Nephron progenitor cell (in vitro differentiated cells): ENCODE measurements around the gene VSIG2.

Experiments
- DNase-seq: peaks from one replicate; pipeline ENCODE4 v3.0.0; 2021
- H3K27ac Mint-ChIP-seq: 2 replicates; pipeline ENCODE4 v1.8.0; 2021; ENCODE audit warnings: mild to moderate bottlenecking, moderate library complexity, mixed read lengths
- H3K27me3 Mint-ChIP-seq: 2 replicates; pipeline ENCODE4 v1.8.0; 2021; ENCODE audit warnings: mild to moderate bottlenecking, low read depth, mixed read lengths; ENCODE audit not compliant: poor library complexity
- H3K36me3 Mint-ChIP-seq: 2 replicates; pipeline ENCODE4 v1.8.0; 2021; ENCODE audit warnings: low read depth, mixed read lengths
- H3K4me1 Mint-ChIP-seq: 2 replicates; pipeline ENCODE4 v1.8.0; 2021; ENCODE audit warnings: mixed read lengths
- H3K4me3 Mint-ChIP-seq: 2 replicates; pipeline ENCODE4 v1.8.0; 2021; ENCODE audit warnings: mild to moderate bottlenecking, moderate library complexity, mixed read lengths
- H3K9me3 Mint-ChIP-seq: 2 replicates; pipeline ENCODE4 v1.8.0; 2021; ENCODE audit warnings: mild to moderate bottlenecking, moderate library complexity, mixed read lengths
- CTCF ChIP-seq: fragments of 200-600 bp; sonication (generic); IDR thresholded peaks from 2 replicates; pipeline ENCODE4 v1.5.0; 2021; ENCODE audit warnings: antibody characterized with exemption

Gene VSIG2

DNA sequence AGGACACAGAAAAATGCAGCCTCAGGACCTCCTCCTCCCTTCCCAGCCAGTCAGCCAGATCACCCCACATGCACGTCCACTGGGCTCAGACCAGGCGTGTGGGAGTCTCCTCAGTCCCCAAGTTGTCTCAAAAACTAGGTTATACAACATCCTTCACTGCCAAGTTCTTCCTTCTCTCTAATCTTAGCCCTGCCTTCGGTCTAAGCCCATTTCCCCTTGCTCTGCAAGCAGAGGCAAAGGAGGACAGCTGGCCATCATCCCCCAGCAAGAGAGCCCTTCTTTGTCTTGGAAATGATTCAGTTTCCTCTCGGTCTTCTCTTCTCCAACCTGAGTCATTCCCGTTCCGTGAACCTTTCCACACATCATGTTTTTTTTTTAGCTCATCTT, 26.3 kb downstream of the VSIG2 start:
- Mint-ChIP-seq H3K27ac (no peak overlapping the region), H3K4me3 (peak overlapping the region; percentile 4), H3K4me1 (peaks cover 41% of the 10 kb centered on the region), H3K9me3 (no peaks in the 10 kb centered on the region), H3K27me3 (peaks cover 82% of the 10 kb centered on the region), H3K36me3 (no peaks in the 10 kb centered on the region)
- no peak for TF ChIP-seq CTCF
- DNase-seq: no peak

DNA sequence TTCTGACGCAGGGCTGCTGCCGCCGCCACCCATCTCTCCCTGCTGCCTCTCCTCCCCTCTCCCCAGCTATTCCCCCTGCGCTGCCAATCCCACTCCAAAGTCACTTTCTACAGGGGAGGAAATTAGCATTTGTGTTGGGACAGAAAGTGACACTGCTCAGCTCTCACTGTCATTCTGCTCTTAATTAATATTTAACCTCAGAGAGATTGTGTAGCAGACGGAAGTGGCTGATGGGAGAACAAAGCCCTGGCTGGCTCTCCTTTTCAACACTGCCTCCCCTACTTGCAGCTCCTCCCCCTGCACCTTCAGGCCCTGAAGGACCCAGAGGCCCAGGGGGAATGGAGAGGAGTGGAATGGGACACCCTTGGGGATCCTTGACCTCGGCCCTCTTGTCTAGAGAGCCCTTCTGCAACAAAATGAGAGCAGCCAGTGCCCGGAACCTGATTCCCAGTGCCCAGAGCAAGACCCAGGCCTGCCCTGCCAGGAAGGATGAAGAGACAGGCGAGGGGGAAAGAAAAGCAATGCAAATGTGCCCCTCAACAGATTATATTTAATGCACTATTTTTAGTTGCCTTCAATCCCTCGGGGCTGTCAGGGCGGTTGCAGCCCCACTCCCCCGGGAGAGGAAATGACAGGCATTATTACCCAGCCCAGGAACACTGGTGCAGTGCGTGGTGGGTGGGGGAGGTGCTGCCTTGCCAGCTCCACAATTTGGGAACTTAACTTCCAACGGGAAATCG, 26.9 kb downstream of the VSIG2 start:
- H3K36me3 Mint-ChIP-seq: no peaks in the 10 kb centered on the region
- peaks cover 86% of the 10 kb centered on the region for H3K27me3 Mint-ChIP-seq
- no peaks in the 10 kb centered on the region for H3K9me3 Mint-ChIP-seq
- DNase-seq: no peak
- no peak for TF ChIP-seq CTCF
- no peak overlapping the region for H3K4me3 Mint-ChIP-seq
- no peak overlapping the region for H3K27ac Mint-ChIP-seq
- H3K4me1 Mint-ChIP-seq: peaks cover 41% of the 10 kb centered on the region

DNA sequence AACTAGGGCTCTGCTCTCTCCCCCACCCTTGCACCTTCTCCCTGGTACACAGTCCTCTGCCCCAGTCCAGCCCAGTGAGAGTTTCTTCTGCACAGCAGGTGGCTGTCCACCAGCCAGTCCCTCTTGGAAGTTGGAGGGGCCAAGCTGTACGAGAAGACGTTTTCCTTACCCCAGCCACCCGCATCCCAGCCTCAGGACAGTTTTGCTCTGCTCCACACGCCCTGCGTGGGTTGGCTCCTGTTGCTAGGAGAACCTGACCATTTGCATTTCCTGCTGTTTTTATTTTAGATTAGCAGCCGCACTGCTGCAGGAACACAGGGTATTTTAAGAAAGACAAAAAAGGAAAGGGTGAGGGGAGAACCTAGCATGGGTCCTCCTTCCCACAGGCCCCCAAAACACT, 29.9 kb downstream of the VSIG2 start:
- no peaks in the 10 kb centered on the region for H3K9me3 Mint-ChIP-seq
- H3K36me3 Mint-ChIP-seq: no peaks in the 10 kb centered on the region
- no peak overlapping the region for H3K4me3 Mint-ChIP-seq
- no peak for DNase-seq
- peaks cover 96% of the 10 kb centered on the region for H3K27me3 Mint-ChIP-seq
- TF ChIP-seq CTCF: no peak
- no peak overlapping the region for H3K27ac Mint-ChIP-seq
- peaks cover 66% of the 10 kb centered on the region for H3K4me1 Mint-ChIP-seq

DNA sequence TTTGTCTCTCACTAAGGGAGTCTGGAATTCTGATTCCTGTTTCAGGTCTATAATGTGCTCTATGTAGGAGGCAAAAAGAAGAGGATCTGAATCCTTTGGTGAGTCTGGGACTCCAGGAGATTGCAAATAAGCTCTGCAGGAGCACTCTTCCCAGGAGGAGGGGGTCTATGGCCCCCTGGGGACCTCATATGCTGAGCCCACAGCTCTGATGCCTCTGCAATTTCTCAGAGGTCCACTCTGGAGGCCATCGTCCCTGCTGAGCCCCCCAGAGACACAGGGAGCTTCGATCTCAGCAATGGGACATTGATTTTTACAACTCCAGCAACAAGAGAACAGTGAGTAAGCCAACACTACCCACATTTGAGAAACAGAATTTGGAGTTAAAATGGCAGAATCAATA, 32.5 kb downstream of the VSIG2 start:
- Mint-ChIP-seq H3K27ac (no peak overlapping the region), H3K4me3 (peak overlapping the region; percentile 82), H3K4me1 (peaks cover 49% of the 10 kb centered on the region), H3K27me3 (peaks cover 99% of the 10 kb centered on the region), H3K9me3 (no peaks in the 10 kb centered on the region), H3K36me3 (no peaks in the 10 kb centered on the region)
- DNase-seq: no peak
- TF ChIP-seq CTCF: no peak

- H3K4me3 Mint-ChIP-seq: peak overlapping the region; percentile 82
- no peak for DNase-seq
- no peaks in the 10 kb centered on the region for H3K9me3 Mint-ChIP-seq
- H3K4me1 Mint-ChIP-seq: peaks cover 45% of the 10 kb centered on the region
- no peaks in the 10 kb centered on the region for H3K36me3 Mint-ChIP-seq
- no peak overlapping the region for H3K27ac Mint-ChIP-seq
- no peak for TF ChIP-seq CTCF
- H3K27me3 Mint-ChIP-seq: peaks cover 99% of the 10 kb centered on the region
Observed at GRCh38 chr11:124718801-124719200, 33.3 kb downstream of the VSIG2 start.
